Thyroid gland (tissue), 4 donors: ENCODE measurements around the gene SH2D6. TPM values are rescaled to one million over a fixed set of nuclear protein-coding genes. Genes with fewer than 3 reads are reported as not detected.
"Not testable (repeated sequence)": the region's sequence is repeated elsewhere in the genome, so short reads cannot be mapped to it uniquely, and the experiment has no call there.

Experiments
- DNase-seq, 2 donors: peaks; one replicate each; pipeline ENCODE4 v3.0.0-alpha.2; 2019
- H3K27ac ChIP-seq, 3 donors: fragments of 200-600 bp; sonication (generic); 1 replicate in 2 of 3; 2 replicates in 1 of 3; pipeline ENCODE4 v1.5.1; 2016 to 2019; ENCODE audit warnings: mild to moderate bottlenecking in 1 of 3, moderate library complexity in 1 of 3
- H3K27me3 ChIP-seq: fragments of 200-600 bp; sonication (generic); one replicate; pipeline ENCODE4 v1.5.1; 2019
- H3K36me3 ChIP-seq, 2 donors: fragments of 200-600 bp; sonication (generic); one replicate each; pipeline ENCODE4 v1.5.1; 2016 to 2019
- H3K4me1 ChIP-seq, 2 donors: fragments of 200-600 bp; sonication (generic); one replicate each; pipeline ENCODE4 v1.5.1; 2017 to 2019
- H3K4me3 ChIP-seq, 3 donors: fragments of 200-600 bp; sonication (generic); replicated peaks in 1 of 3; 1 replicate in 2 of 3; 2 replicates in 1 of 3; pipeline ENCODE4 v1.5.1; 2016; ENCODE audit warnings: mild to moderate bottlenecking in 1 of 3
- H3K9me3 ChIP-seq: fragments of 200-600 bp; sonication (generic); one replicate; pipeline ENCODE4 v1.5.1; 2017
- POLR2A ChIP-seq, 2 donors: fragments of 450-650 bp; IDR thresholded peaks; one replicate each; pipeline ENCODE4 v1.6.1; 2017; ENCODE audit warnings: antibody characterized with exemption in 2 of 2, mild to moderate bottlenecking in 2 of 2, moderate library complexity in 1 of 2
- WGBS, 2 donors: methylation state at CpG; one replicate each; pipeline ENCODE4 v1.1.5; 2017; 5-methylcytosine and 5-hydroxymethylcytosine counted together
- intact Hi-C: fragments of 100-400 bp; cut with DNase I; formaldehyde crosslinking; loops from one replicate; pipeline ENCODE4 v1.15.1; 2023
- small RNA-seq: library from RNA; depleted of rRNA; stranded (forward); fragments of <200 nt; gene quantifications from one replicate; pipeline ENCODE3, GENCODE V24; 2016
- total RNA-seq, 4 donors: library from RNA; depleted of rRNA; stranded (reverse); fragments of >200 nt; gene quantifications; one replicate each; pipeline ENCODE4 v1.2.3, GENCODE V29; 2016
- TF ChIP-seq, protein P1 (sequence below), 6 experiments: fragments of 200-600 bp in 3 of 6; fragments of 450-650 bp in 3 of 6; sonication (generic) in 3 of 6; IDR thresholded peaks; one replicate each; pipeline ENCODE4 v1.5.1; 2016 to 2019; ENCODE audit warnings: antibody characterized with exemption in 6 of 6, mild to moderate bottlenecking in 2 of 6, inconsistent platforms in 1 of 6, moderate library complexity in 1 of 6

SH2D6 gene
- total RNA-seq, 4 donors from 2014 or later: 1.6 to 9.0 (median 4.1) TPM

DNA sequence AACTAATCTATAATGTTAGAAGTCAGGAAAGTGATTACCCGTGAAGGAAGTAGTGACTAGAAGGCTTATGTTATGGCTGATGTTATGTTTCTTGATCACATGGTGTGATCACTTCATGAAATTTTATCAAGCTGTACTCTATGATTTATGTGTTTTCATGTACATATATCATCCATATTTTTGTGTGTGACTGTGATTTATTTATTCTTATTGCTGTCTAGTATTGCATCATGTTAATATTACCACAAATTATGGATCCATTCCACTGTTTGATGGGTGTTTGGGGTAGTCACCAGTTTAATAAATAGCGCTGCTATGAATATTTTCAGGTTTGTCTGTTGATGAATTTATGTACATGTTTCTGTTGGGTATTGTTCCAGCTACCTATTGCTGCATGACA lies 59.4 kb downstream of the SH2D6 start:
- Histone ChIP-seq H3K27me3 (no peaks in the 10 kb centered on the region), H3K9me3 (no peaks in the 10 kb centered on the region), H3K27ac (no peak overlapping the region), H3K4me3 (no peak overlapping the region), H3K36me3 (no peaks in the 10 kb centered on the region), H3K4me1 (peaks cover 0 to 5% of the 10 kb centered on the region in 2 donors)
- WGBS, 2 donors: 92 to 95% methylated on average over 2 of the region's 2 CpGs
- TF ChIP-seq, protein P1, sequence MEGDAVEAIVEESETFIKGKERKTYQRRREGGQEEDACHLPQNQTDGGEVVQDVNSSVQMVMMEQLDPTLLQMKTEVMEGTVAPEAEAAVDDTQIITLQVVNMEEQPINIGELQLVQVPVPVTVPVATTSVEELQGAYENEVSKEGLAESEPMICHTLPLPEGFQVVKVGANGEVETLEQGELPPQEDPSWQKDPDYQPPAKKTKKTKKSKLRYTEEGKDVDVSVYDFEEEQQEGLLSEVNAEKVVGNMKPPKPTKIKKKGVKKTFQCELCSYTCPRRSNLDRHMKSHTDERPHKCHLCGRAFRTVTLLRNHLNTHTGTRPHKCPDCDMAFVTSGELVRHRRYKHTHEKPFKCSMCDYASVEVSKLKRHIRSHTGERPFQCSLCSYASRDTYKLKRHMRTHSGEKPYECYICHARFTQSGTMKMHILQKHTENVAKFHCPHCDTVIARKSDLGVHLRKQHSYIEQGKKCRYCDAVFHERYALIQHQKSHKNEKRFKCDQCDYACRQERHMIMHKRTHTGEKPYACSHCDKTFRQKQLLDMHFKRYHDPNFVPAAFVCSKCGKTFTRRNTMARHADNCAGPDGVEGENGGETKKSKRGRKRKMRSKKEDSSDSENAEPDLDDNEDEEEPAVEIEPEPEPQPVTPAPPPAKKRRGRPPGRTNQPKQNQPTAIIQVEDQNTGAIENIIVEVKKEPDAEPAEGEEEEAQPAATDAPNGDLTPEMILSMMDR (IDR thresholded peaks at IDR 0.05): no peak
- TF ChIP-seq POLR2A (IDR thresholded peaks at IDR 0.05): no peak
- DNase-seq: no peak
- intact Hi-C loops: no loop called here

DNA sequence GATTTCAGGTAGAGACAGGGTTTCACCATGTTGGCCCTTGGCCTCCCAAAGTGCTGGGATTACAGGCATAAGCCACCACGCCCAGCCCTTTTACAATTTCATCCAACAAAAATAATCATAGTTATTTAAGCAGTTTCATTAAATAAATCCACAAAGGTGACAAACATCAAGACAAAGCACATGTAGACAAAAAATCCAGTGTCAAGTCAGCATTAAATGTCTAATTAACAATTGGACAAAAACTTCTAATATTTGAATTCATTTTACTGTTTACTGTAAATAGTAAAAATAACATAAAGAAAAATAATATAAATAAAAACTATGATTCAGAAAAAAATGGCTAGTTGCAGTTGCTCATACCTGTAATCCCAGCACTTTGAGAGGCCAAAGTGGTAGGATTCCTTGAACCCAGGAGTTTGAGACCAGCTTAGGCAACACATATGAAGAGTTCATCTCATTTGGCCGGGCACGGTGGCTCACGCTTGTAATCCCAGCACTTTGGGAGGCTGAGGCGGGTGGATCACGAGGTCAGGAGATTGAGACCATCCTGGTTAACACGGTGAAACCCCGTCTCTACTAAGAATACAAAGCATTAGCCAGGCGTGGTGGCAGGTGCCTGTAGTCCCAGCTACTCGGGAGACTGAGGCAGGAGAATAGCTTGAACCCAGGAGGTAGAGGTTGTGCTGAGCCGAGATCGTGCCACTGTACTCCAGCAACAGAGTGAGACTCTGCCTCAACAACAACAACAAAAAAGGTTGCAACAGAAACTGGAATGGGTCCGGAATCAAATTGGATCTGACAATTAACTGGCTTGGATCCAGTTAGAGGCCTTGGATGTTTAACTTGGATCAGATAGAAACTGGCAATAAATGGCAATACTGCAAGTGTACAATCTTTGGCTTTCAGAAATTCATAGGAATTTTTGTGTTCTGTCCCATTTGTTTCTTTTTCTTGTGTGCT lies 63.6 kb downstream of the SH2D6 start:
- Histone ChIP-seq H3K27me3 (no peaks in the 10 kb centered on the region), H3K9me3 (no peaks in the 10 kb centered on the region), H3K4me3 (no peak overlapping the region), H3K27ac (no peak overlapping the region), H3K36me3 (no peaks in the 10 kb centered on the region), H3K4me1 (no peaks in the 10 kb centered on the region)
- WGBS, 2 donors: 90 to 93% methylated on average over 13 of the region's 13 CpGs
- intact Hi-C loops: no loop called here
- no peak for TF ChIP-seq POLR2A (IDR thresholded peaks at IDR 0.05)
- TF ChIP-seq, protein P1 (IDR thresholded peaks at IDR 0.05): no peak
- DNase-seq: no peak

DNA sequence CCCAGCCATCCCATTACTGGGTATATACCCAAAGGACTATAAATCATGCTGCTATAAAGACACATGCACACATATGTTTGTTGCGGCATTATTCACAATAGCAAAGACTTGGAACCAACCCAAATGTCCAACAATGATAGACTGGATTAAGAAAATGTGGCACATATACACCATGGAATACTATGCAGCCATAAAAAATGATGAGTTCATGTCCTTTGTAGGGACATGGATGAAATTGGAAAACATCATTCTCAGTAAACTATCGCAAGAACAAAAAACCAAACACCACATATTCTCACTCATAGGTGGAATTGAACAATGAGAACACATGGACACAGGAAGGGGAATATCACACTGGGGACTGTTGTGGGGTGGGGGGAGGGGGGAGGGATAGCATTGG lies 66.1 kb downstream of the SH2D6 start:
- 100% methylated on average over 1 of the region's 2 CpGs; no CpG with 5 or more reads in 1 of the 2 donors for WGBS, 2 donors
- H3K4me3 ChIP-seq, H3K27me3 ChIP-seq, H3K9me3 ChIP-seq, intact Hi-C loops, H3K27ac ChIP-seq, DNase-seq, H3K4me1 ChIP-seq, H3K36me3 ChIP-seq: not testable (repeated sequence)

DNA sequence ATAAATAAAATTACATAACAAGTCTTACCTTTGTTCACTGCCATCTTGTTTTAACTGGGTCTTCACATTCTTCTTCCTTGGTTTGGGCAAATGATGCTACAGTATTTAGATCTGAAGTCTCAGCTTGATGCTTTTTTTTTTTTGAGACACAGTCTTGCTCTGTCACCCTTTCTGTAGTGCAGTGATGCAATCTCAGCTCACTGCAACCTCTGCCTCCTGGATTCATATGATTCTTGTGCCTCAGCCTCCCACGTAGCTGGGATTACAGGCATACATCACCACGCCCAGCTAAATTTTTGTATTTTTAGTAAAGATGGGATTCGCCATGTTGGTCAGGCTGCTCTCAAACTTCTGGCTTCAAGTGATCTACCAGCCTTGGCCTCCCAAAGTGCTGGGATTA lies 67.3 kb downstream of the SH2D6 start:
- Histone ChIP-seq H3K9me3 (no peaks in the 10 kb centered on the region), H3K27ac (no peak overlapping the region), H3K36me3 (no peaks in the 10 kb centered on the region), H3K4me3 (no peak overlapping the region), H3K27me3 (no peaks in the 10 kb centered on the region), H3K4me1 (no peaks in the 10 kb centered on the region)
- intact Hi-C loops: no loop called here
- TF ChIP-seq, protein P1 (IDR thresholded peaks at IDR 0.05): no peak
- no peak for TF ChIP-seq POLR2A (IDR thresholded peaks at IDR 0.05)
- DNase-seq: no peak
- 90 to 93% methylated on average over 3 of the region's 3 CpGs for WGBS, 2 donors

Small RNA genes within 50 kb of the gene (small RNA-seq; reads per million reads assigned to genes)
- gene AC062037.2 (not detected), gene RF00019 (not detected), gene RN7SL251P (not detected)

Other genes with a start within 250 kb of the SH2D6 start
- gene TGOLN2, start 90.7 kb upstream of the SH2D6 start, total RNA-seq: 100 to 1,000 TPM; 146 to 207 (median 162) TPM
- gene RETSAT, start 64.2 kb upstream of the SH2D6 start, total RNA-seq: 100 to 1,000 TPM in 3 of 4 donors, 10 to 100 TPM in 1; 88.2 to 253 (median 182) TPM
- 10 to 100 TPM; 23.4 to 34.5 (median 31.4) TPM for gene ELMOD3, start 63.9 kb upstream of the SH2D6 start, total RNA-seq
- 100 to 1,000 TPM; 155 to 257 (median 225) TPM for gene CAPG, start 8.3 kb upstream of the SH2D6 start, total RNA-seq
- 100 to 1,000 TPM; 303 to 511 (median 354) TPM for gene MAT2A, start 120.5 kb downstream of the SH2D6 start, total RNA-seq
- 10 to 100 TPM; 39.5 to 81.9 (median 51.6) TPM for gene GGCX, start 142.8 kb downstream of the SH2D6 start, total RNA-seq
- gene VAMP8, start 158.9 kb downstream of the SH2D6 start, total RNA-seq: 100 to 1,000 TPM in 3 of 4 donors, 10 to 100 TPM in 1; 89.6 to 171 (median 121) TPM
- 10 to 100 TPM; 13.6 to 41.3 (median 20.7) TPM for gene VAMP5, start 165.7 kb downstream of the SH2D6 start, total RNA-seq
- 100 to 1,000 TPM in 3 of 4 donors, 10 to 100 TPM in 1; 86.9 to 202 (median 168) TPM for gene RNF181, start 177.0 kb downstream of the SH2D6 start, total RNA-seq
- 10 to 100 TPM in 3 of 4 donors, 1 to 10 TPM in 1; 8.9 to 25.2 (median 21.9) TPM for gene TMEM150A, start 184.0 kb downstream of the SH2D6 start, total RNA-seq
- gene C2orf68, start 193.4 kb downstream of the SH2D6 start, total RNA-seq: 10 to 100 TPM; 24.0 to 30.1 (median 25.8) TPM
- gene USP39, start 197.5 kb downstream of the SH2D6 start, total RNA-seq: 100 to 1,000 TPM in 2 of 4 donors, 10 to 100 TPM in 2; 60.5 to 201 (median 99.4) TPM
- gene SFTPB, start 249.5 kb downstream of the SH2D6 start, total RNA-seq: 100 to 1,000 TPM in 2 of 4 donors, 10 to 100 TPM in 2; 24.8 to 323 (median 116) TPM